ENCODE results near the gene RET.

The RET gene

DNA sequence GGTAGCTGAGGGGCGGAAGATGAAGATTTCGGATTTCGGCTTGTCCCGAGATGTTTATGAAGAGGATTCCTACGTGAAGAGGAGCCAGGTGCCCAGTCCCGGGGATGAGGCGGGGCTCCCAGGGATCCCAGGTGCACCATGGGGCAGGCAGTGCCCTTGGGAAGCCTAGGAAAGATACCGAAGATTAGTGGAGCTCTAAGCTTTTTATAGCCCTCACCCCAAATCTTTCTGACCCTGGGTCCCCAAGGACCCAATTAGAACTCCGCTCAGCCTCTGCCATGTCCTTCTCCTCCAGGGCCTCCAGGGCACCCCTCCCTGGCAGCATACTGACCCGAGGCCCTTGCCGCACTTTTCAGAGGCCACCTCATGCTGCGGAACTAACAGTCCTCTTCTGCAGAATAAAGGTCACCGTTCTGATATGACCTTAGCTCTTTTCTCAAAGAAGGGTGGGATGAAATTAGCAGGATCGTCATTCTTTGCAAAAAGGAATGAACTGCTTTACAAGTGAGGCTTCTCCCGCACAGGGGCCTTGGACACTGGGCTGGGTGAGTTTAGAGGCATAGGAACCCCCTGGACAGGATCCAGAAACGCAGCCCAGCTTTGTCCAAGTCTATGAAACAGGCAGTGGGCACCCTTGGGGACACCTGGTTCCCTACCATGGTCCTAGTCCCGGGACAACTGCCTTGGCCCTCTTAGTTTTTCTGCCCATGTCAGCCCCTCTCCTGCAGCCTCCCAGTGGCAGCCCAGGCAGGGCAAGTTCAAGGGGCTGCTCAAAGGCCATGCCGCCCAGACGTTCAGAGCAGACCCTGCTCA is 43.5 kb downstream of the RET start:
- H3K56ac ChIP-seq (ENCODE audit: low read length), result no peak overlapping the region
- no peaks in the 10 kb centered on the region for H3K79me1 ChIP-seq (ENCODE audit: low read length)
- H4K8ac ChIP-seq (ENCODE audit: low read depth, low read length), result no peak overlapping the region
- H4K5ac ChIP-seq (ENCODE audit: low read length), result no peak overlapping the region
- no peaks in the 10 kb centered on the region for H3K4me1 ChIP-seq (ENCODE audit: control insufficient read depth, low read depth, low read length)
- no peaks in the 10 kb centered on the region for H3K79me2 ChIP-seq (ENCODE audit: control insufficient read depth, insufficient read depth, low read length)
- H3K4ac ChIP-seq (ENCODE audit: low read depth, low read length), result no peak overlapping the region
- H3K18ac ChIP-seq (ENCODE audit: low read length), result no peak overlapping the region
- WGBS (ENCODE audit: extremely low coverage, insufficient coverage, low lambda C conversion rate), result no CpG with 5 or more reads among the region's 19 CpGs
- DNase-seq, result no peak
- no peak overlapping the region for H3K9ac ChIP-seq (ENCODE audit: low read length)
- H2BK120ac ChIP-seq (ENCODE audit: low read depth, low read length), result no peak overlapping the region
- no peak overlapping the region for H3K4me2 ChIP-seq (ENCODE audit: low read length)
- H3K27me3 ChIP-seq (ENCODE audit: insufficient read depth, low read length, poor library complexity), result no peaks in the 10 kb centered on the region
- no peak overlapping the region for H2BK5ac ChIP-seq (ENCODE audit: low read length)
- no peak overlapping the region for H2BK15ac ChIP-seq (replicated peaks; ENCODE audit: low read depth)
- no peak overlapping the region for H2AK5ac ChIP-seq (ENCODE audit: low read length)
- no peak overlapping the region for H3K23ac ChIP-seq (ENCODE audit: low read length)
- no peaks in the 10 kb centered on the region for H3K36me3 ChIP-seq (ENCODE audit: control insufficient read depth, insufficient read depth, low read length)
- H3K4me3 ChIP-seq (ENCODE audit: low read length), result no peak overlapping the region
- H3K27ac ChIP-seq (ENCODE audit: low read depth, low read length), result no peak overlapping the region

DNA sequence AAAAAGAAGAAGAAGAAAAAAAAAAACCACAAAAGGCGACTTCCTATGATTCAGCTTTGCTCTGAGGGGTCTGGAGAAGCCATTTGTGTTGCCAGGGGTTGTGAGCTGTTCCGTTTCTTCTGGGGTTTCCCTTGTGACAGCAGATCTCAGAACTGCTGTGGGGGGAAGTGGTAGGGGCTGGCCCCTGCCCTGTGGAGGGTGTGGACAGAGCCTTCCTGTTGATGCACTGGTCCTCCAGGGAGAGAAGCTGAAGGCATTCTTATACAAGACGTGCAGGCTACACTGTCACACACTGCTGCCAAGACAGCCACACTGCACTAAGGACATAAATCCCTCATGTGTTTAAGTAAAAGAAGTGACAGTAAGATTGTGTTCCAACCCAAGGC is 44.1 kb downstream of the RET start:
- Histone ChIP-seq H3K27ac (ENCODE audit: low read depth, low read length) (no peak overlapping the region), H3K79me2 (ENCODE audit: control insufficient read depth, insufficient read depth, low read length) (no peaks in the 10 kb centered on the region), H3K23ac (ENCODE audit: low read length) (no peak overlapping the region), H4K5ac (ENCODE audit: low read length) (no peak overlapping the region), H3K4me3 (ENCODE audit: low read length) (no peak overlapping the region), H2BK5ac (ENCODE audit: low read length) (no peak overlapping the region), H3K27me3 (ENCODE audit: insufficient read depth, low read length, poor library complexity) (no peaks in the 10 kb centered on the region), H3K4ac (ENCODE audit: low read depth, low read length) (no peak overlapping the region), H3K18ac (ENCODE audit: low read length) (no peak overlapping the region), H2BK120ac (ENCODE audit: low read depth, low read length) (no peak overlapping the region), H3K9ac (ENCODE audit: low read length) (no peak overlapping the region), H4K8ac (ENCODE audit: low read depth, low read length) (no peak overlapping the region), H3K56ac (ENCODE audit: low read length) (no peak overlapping the region), H3K4me2 (ENCODE audit: low read length) (no peak overlapping the region), H3K4me1 (ENCODE audit: control insufficient read depth, low read depth, low read length) (no peaks in the 10 kb centered on the region), H3K36me3 (ENCODE audit: control insufficient read depth, insufficient read depth, low read length) (no peaks in the 10 kb centered on the region), H2BK15ac (replicated peaks; ENCODE audit: low read depth) (no peak overlapping the region), H2AK5ac (ENCODE audit: low read length) (no peak overlapping the region), H3K79me1 (ENCODE audit: low read length) (no peaks in the 10 kb centered on the region)
- WGBS (ENCODE audit: extremely low coverage, insufficient coverage, low lambda C conversion rate), result no CpG with 5 or more reads among the region's 3 CpGs
- DNase-seq, result no peak

DNA sequence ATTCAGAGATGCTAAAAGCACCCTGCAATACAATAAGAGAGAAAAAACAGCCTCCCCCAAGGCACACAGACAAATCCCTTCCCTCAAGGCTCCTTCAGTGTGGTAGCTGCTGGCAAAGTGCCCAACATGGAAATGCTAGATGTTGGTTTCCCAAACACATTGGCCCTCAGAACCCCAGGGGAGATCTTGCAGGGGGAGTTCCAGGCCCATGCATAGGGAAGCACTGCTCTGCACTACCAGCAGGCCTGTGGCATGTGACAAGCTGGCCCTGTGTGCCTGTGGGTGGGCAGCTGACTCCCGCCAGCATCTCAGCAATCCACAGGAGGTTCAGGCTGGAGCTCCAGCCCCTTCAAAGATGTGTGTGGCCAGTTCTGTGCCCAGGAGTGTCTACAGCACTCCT is 44.6 kb downstream of the RET start:
- no peaks in the 10 kb centered on the region for H3K79me2 ChIP-seq (ENCODE audit: control insufficient read depth, insufficient read depth, low read length)
- H3K9ac ChIP-seq (ENCODE audit: low read length), result no peak overlapping the region
- H3K27ac ChIP-seq (ENCODE audit: low read depth, low read length), result no peak overlapping the region
- H3K27me3 ChIP-seq (ENCODE audit: insufficient read depth, low read length, poor library complexity), result no peaks in the 10 kb centered on the region
- no peak overlapping the region for H3K18ac ChIP-seq (ENCODE audit: low read length)
- H3K4ac ChIP-seq (ENCODE audit: low read depth, low read length), result no peak overlapping the region
- WGBS (ENCODE audit: extremely low coverage, insufficient coverage, low lambda C conversion rate), result no CpG with 5 or more reads among the region's 1 CpG
- no peak overlapping the region for H2BK5ac ChIP-seq (ENCODE audit: low read length)
- no peak overlapping the region for H3K23ac ChIP-seq (ENCODE audit: low read length)
- H3K4me1 ChIP-seq (ENCODE audit: control insufficient read depth, low read depth, low read length), result no peaks in the 10 kb centered on the region
- H4K5ac ChIP-seq (ENCODE audit: low read length), result no peak overlapping the region
- no peaks in the 10 kb centered on the region for H3K36me3 ChIP-seq (ENCODE audit: control insufficient read depth, insufficient read depth, low read length)
- H3K4me2 ChIP-seq (ENCODE audit: low read length), result no peak overlapping the region
- no peaks in the 10 kb centered on the region for H3K79me1 ChIP-seq (ENCODE audit: low read length)
- DNase-seq, result no peak
- H2BK120ac ChIP-seq (ENCODE audit: low read depth, low read length), result no peak overlapping the region
- H3K4me3 ChIP-seq (ENCODE audit: low read length), result no peak overlapping the region
- H2AK5ac ChIP-seq (ENCODE audit: low read length), result no peak overlapping the region
- no peak overlapping the region for H4K8ac ChIP-seq (ENCODE audit: low read depth, low read length)
- no peak overlapping the region for H2BK15ac ChIP-seq (replicated peaks; ENCODE audit: low read depth)
- H3K56ac ChIP-seq (ENCODE audit: low read length), result no peak overlapping the region

DNA sequence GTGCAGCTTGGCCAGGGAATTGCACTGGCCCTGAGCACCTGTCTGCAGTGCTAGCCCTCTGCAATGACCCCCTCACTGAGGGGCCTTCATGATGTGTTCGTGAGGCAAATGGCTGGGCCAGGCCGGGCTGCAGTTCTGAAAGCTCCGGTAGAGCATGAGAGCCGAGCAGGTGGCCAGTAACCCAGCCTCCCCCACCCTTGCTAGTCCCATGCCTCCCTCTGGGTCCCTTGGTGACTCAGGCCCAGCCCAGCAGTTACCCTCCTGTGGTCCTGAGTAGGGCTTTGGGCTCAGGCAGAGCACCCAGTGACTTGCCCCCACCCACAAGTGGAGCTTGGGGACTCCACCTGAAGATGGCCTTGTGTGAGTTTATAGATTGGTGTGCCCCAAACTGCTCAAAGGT is 45.2 kb downstream of the RET start:
- no peaks in the 10 kb centered on the region for H3K4me1 ChIP-seq (ENCODE audit: control insufficient read depth, low read depth, low read length)
- no peak for DNase-seq
- no peaks in the 10 kb centered on the region for H3K79me2 ChIP-seq (ENCODE audit: control insufficient read depth, insufficient read depth, low read length)
- H4K5ac ChIP-seq (ENCODE audit: low read length), result no peak overlapping the region
- no peak overlapping the region for H2BK15ac ChIP-seq (replicated peaks; ENCODE audit: low read depth)
- H3K56ac ChIP-seq (ENCODE audit: low read length), result no peak overlapping the region
- H2AK5ac ChIP-seq (ENCODE audit: low read length), result no peak overlapping the region
- H3K18ac ChIP-seq (ENCODE audit: low read length), result no peak overlapping the region
- no CpG with 5 or more reads among the region's 4 CpGs for WGBS (ENCODE audit: extremely low coverage, insufficient coverage, low lambda C conversion rate)
- no peak overlapping the region for H2BK5ac ChIP-seq (ENCODE audit: low read length)
- H3K79me1 ChIP-seq (ENCODE audit: low read length), result no peaks in the 10 kb centered on the region
- no peak overlapping the region for H2BK120ac ChIP-seq (ENCODE audit: low read depth, low read length)
- no peak overlapping the region for H3K4me3 ChIP-seq (ENCODE audit: low read length)
- H3K27me3 ChIP-seq (ENCODE audit: insufficient read depth, low read length, poor library complexity), result no peaks in the 10 kb centered on the region
- no peak overlapping the region for H3K4ac ChIP-seq (ENCODE audit: low read depth, low read length)
- no peak overlapping the region for H4K8ac ChIP-seq (ENCODE audit: low read depth, low read length)
- no peak overlapping the region for H3K9ac ChIP-seq (ENCODE audit: low read length)
- H3K4me2 ChIP-seq (ENCODE audit: low read length), result no peak overlapping the region
- H3K27ac ChIP-seq (ENCODE audit: low read depth, low read length), result no peak overlapping the region
- no peak overlapping the region for H3K23ac ChIP-seq (ENCODE audit: low read length)
- H3K36me3 ChIP-seq (ENCODE audit: control insufficient read depth, insufficient read depth, low read length), result no peaks in the 10 kb centered on the region

DNA sequence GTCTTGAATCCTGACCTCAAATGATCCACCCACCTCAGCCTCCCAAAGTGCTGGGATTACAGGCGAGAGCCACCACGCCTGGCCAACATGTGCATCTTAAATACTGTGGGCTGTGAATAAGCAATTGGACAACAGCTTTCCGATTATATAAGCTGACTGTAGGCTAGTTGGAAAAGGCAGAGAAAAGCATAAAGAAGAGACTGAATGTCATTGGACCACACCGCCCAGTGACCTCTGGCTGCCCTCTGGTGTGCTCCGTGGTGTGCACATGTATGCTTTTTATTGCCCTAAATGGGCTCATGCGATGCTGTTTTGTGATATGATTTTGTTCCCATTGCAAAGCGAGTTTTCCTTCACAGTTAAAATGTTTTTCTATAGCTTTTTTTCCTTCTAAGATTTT is 46.0 kb downstream of the RET start:
- Histone ChIP-seq H3K79me2 (ENCODE audit: control insufficient read depth, insufficient read depth, low read length) (no peaks in the 10 kb centered on the region), H3K27ac (ENCODE audit: low read depth, low read length) (no peak overlapping the region), H3K4me3 (ENCODE audit: low read length) (no peak overlapping the region), H2BK5ac (ENCODE audit: low read length) (no peak overlapping the region), H2BK15ac (replicated peaks; ENCODE audit: low read depth) (no peak overlapping the region), H3K56ac (ENCODE audit: low read length) (no peak overlapping the region), H3K4me2 (ENCODE audit: low read length) (no peak overlapping the region), H3K23ac (ENCODE audit: low read length) (no peak overlapping the region), H3K36me3 (ENCODE audit: control insufficient read depth, insufficient read depth, low read length) (no peaks in the 10 kb centered on the region), H2BK120ac (ENCODE audit: low read depth, low read length) (no peak overlapping the region), H3K4me1 (ENCODE audit: control insufficient read depth, low read depth, low read length) (no peaks in the 10 kb centered on the region), H2AK5ac (ENCODE audit: low read length) (no peak overlapping the region), H4K8ac (ENCODE audit: low read depth, low read length) (no peak overlapping the region), H4K5ac (ENCODE audit: low read length) (no peak overlapping the region), H3K79me1 (ENCODE audit: low read length) (no peaks in the 10 kb centered on the region), H3K18ac (ENCODE audit: low read length) (no peak overlapping the region), H3K27me3 (ENCODE audit: insufficient read depth, low read length, poor library complexity) (no peaks in the 10 kb centered on the region), H3K4ac (ENCODE audit: low read depth, low read length) (no peak overlapping the region), H3K9ac (ENCODE audit: low read length) (no peak overlapping the region)
- no peak for DNase-seq
- WGBS (ENCODE audit: extremely low coverage, insufficient coverage, low lambda C conversion rate), result no CpG with 5 or more reads among the region's 7 CpGs
